Cardiac fibroblast (primary cell): ENCODE data around the gene CTTNBP2NL.
"Not testable (repeated sequence)": the region's sequence is repeated elsewhere in the genome, so short reads cannot be mapped to it uniquely, and the experiment has no call there.

Source experiments
- DNase-seq, 2 donors: peaks; one replicate each; pipeline versions ENCODE4 v3.0.0 to v3.0.0-alpha.2; 2010; ENCODE audit warnings: low read depth in 2 of 2
- H3K4me3 ChIP-seq, 2 donors: replicated peaks in 1 of 2; 1 replicate in 1 of 2; 2 replicates in 1 of 2; pipeline ENCODE4 v1.5.1; 2011; ENCODE audit warnings: low read depth in 2 of 2, low read length in 2 of 2, mild to moderate bottlenecking in 2 of 2, moderate library complexity in 1 of 2
- CTCF ChIP-seq: IDR thresholded peaks from one replicate; pipeline ENCODE4 v1.5.1; 2011; ENCODE audit warnings: low read depth, mild to moderate bottlenecking, low read length, inconsistent platforms

Gene CTTNBP2NL

GRCh38 chr1:112386024-112386723 is 9.8 kb upstream of the CTTNBP2NL start:
- H3K4me3 ChIP-seq, result no peak overlapping the region
- TF ChIP-seq CTCF, result no peak
- DNase-seq, result no peak

GRCh38 chr1:112386731-112387346 is 9.2 kb upstream of the CTTNBP2NL start:
- TF ChIP-seq CTCF, result no peak
- no peak overlapping the region for H3K4me3 ChIP-seq
- no peak for DNase-seq

GRCh38 chr1:112387807-112388206 is 8.2 kb upstream of the CTTNBP2NL start:
- no peak for TF ChIP-seq CTCF
- H3K4me3 ChIP-seq, result no peak overlapping the region
- DNase-seq, result no peak

- no peak overlapping the region for H3K4me3 ChIP-seq
- no peak for TF ChIP-seq CTCF
- DNase-seq, result peak; percentile 35 to 83
Measured at GRCh38 chr1:112388436-112388835, 7.6 kb upstream of the CTTNBP2NL start.

- no peak overlapping the region for H3K4me3 ChIP-seq
- TF ChIP-seq CTCF, result no peak
- peak in 1 of 2 donors; percentile 14 for DNase-seq
Measured at GRCh38 chr1:112389689-112390088, 6.3 kb upstream of the CTTNBP2NL start.

GRCh38 chr1:112390335-112390734 is 5.7 kb upstream of the CTTNBP2NL start:
- H3K4me3 ChIP-seq, result peak overlapping the region in 1 of 2 donors; percentile 29
- DNase-seq, result not testable (repeated sequence)

- DNase-seq, result peak; percentile 96
- peak overlapping the region; percentile 26 to 50 for H3K4me3 ChIP-seq
- peak; percentile 89 for TF ChIP-seq CTCF
Measured at GRCh38 chr1:112390775-112391602, 5.0 kb upstream of the CTTNBP2NL start.
